ENCODE measurements around the gene INA. TPM values are rescaled to one million over a fixed set of nuclear protein-coding genes. Genes with fewer than 3 reads are reported as not detected.
"Not testable (repeated sequence)": the region's sequence is repeated elsewhere in the genome, so short reads cannot be mapped to it uniquely, and the experiment has no call there.

INA gene
- total and polyA plus RNA-seq, 9 donors, result 0.05 to 0.23 (median 0.05) TPM; not detected in 6

DNA sequence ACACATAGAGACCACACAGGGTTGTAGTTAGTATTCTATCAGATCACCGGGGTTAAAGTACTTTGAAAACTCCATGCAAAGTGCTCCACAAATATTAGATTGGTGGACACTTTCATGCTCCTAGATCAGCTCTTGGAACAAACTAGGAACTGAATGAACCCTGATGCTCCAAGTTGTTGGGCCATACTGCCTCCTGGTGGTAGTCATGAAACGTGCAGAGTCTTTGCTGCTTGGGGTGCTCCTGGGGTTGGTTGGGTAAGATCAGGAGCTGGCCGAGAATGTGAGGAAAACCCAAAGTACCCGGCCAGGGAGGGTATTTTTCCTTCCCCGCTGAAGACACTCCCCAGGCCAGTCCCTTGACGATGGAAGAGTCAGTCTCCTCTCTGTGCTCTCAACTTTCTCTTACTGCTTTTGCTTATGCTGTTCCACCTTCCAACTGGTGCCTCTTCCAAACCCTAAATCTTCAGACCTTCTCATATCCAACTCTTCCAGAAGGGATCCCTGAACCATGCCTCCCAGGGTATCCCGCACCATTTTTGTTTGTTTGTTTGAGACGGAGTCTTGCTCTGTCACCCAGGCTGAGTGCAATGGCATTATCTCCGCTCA lies 32.2 kb upstream of the INA start:
- no peak overlapping the region for H3K4me3 ChIP-seq
- peak; percentile 56 to 81 (median 58) for DNase-seq
- H3K4me1 ChIP-seq (ENCODE audit: insufficient read depth), result no peaks in the 10 kb centered on the region
- no peak overlapping the region for H3K27ac ChIP-seq
- H3K36me3 ChIP-seq, result no peaks in the 10 kb centered on the region
- H3K27me3 ChIP-seq, result no peaks in the 10 kb centered on the region
- TF ChIP-seq, protein P1, sequence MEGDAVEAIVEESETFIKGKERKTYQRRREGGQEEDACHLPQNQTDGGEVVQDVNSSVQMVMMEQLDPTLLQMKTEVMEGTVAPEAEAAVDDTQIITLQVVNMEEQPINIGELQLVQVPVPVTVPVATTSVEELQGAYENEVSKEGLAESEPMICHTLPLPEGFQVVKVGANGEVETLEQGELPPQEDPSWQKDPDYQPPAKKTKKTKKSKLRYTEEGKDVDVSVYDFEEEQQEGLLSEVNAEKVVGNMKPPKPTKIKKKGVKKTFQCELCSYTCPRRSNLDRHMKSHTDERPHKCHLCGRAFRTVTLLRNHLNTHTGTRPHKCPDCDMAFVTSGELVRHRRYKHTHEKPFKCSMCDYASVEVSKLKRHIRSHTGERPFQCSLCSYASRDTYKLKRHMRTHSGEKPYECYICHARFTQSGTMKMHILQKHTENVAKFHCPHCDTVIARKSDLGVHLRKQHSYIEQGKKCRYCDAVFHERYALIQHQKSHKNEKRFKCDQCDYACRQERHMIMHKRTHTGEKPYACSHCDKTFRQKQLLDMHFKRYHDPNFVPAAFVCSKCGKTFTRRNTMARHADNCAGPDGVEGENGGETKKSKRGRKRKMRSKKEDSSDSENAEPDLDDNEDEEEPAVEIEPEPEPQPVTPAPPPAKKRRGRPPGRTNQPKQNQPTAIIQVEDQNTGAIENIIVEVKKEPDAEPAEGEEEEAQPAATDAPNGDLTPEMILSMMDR (IDR thresholded peaks at IDR 0.05), result peak; percentile 29 to 80 (median 57)
- TF ChIP-seq POLR2A (IDR thresholded peaks at IDR 0.05) (no peak), EP300 (IDR thresholded peaks at IDR 0.05) (no peak)
- no peaks in the 10 kb centered on the region for H3K9me3 ChIP-seq
- 34 to 40% (median 37%) methylated on average over 9 of the region's 9 CpGs for WGBS, 3 donors
- intact Hi-C loops (cut with DNase I), result loop anchor here (2.0 to 10.0 kb wide), 5 partner anchors 170 to 410 kb away; partner anchors contain the start of genes CNNM2 (in 3 of the 4) and CYP17A1 (in 1 of the 4)

DNA sequence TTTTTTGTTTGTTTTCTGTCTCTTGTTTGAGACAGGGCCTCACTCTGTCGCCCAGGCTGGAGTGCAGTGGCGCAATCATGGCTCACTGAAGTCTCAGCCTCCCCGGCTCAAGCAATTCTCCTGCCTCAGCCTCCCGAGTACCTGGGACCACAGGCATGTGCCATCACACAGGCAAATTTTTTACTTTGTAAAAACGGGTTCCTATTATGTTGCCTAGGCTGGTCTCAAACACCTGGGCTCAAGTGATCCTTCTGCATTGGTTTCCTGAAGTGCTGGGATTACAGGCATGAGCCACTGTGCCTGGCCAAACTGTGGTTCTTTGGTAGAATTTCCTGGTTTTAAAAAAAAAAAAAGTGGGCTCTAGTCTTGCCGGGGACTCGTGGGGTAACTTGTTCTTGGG lies 31.4 kb upstream of the INA start, which contains the start of gene RPEL1:
Gene RPEL1 (plus strand): TSS at position 301 of the 400 bp plus-strand sequence. CDS start 110 bp downstream, outside the sequence.
- intact Hi-C loops (cut with DNase I), result loop anchor here (2.0 to 10.0 kb wide), 5 partner anchors 171 to 411 kb away; partner anchors contain the start of genes CNNM2 (in 3 of the 4) and CYP17A1 (in 1 of the 4)
- WGBS, 3 donors, result 91 to 93% (median 92%) methylated on average over 7 of the region's 7 CpGs
- DNase-seq, result not testable (repeated sequence)

DNA sequence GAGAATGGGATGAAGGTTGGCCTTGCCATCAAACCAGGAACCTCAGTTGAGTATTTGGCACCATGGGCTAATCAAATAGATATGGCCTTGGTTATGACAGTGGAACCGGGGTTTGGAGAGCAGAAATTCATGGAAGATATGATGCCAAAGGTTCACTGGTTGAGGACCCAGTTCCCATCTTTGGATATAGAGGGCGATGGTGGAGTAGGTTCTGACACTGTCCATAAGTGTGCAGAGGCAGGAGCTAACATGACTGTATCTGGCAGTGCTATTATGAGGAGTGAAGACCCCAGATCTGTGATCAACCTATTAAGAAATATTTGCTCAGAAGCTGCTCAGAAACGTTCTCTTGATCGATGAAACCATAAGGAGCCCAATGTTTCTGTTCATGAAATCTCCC lies 30.6 kb upstream of the INA start:
- Histone ChIP-seq H3K4me1 (ENCODE audit: insufficient read depth) (no peaks in the 10 kb centered on the region), H3K27ac (no peak overlapping the region), H3K4me3 (no peak overlapping the region), H3K9me3 (no peaks in the 10 kb centered on the region), H3K36me3 (no peaks in the 10 kb centered on the region), H3K27me3 (no peaks in the 10 kb centered on the region)
- TF ChIP-seq EP300 (IDR thresholded peaks at IDR 0.05) (no peak), POLR2A (IDR thresholded peaks at IDR 0.05) (no peak)
- TF ChIP-seq, protein P1 (IDR thresholded peaks at IDR 0.05), result no peak
- intact Hi-C loops (cut with DNase I), result loop anchor here in 3 of 4 donors (5.0 to 10.0 kb wide), 4 partner anchors 172 to 412 kb away; partner anchors contain the start of genes CNNM2 (in 3 of the 3) and CYP17A1 (in 1 of the 3)
- DNase-seq, result no peak
- WGBS, 3 donors, result 71 to 77% (median 73%) methylated on average over 4 of the region's 4 CpGs

More for the DNA sequence above, 31.4 kb upstream of the INA start, which contains the start of gene RPEL1:
- not testable (repeated sequence) for H3K27ac ChIP-seq; H3K4me1 ChIP-seq (ENCODE audit: insufficient read depth); H3K27me3 ChIP-seq; H3K9me3 ChIP-seq; H3K36me3 ChIP-seq; H3K4me3 ChIP-seq

DNA sequence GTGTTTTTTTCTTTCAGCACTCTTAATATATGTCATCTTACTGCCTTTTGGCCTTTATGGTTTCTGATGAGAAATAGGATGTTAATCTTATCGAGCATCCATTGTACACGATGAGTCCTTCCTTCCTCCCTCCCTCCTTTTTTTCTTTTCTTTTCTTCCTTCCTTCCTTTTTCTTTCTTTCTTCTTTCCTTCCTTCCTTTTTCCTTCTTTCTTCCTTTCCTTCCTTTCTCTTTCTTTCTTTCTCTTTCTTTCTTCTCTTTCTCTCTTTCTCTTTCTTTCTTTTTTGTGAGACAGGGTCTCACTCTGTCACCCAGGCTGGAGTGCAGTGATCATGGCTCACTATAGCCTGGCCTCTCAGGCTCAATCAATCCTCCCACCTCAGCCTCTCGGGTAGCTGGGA lies 22.8 kb upstream of the INA start:
- Histone ChIP-seq H3K4me3 (no peak overlapping the region), H3K36me3 (no peaks in the 10 kb centered on the region), H3K9me3 (no peaks in the 10 kb centered on the region), H3K27me3 (no peaks in the 10 kb centered on the region), H3K4me1 (ENCODE audit: insufficient read depth) (no peaks in the 10 kb centered on the region), H3K27ac (no peak overlapping the region)
- 72 to 79% (median 73%) methylated on average over 3 of the region's 3 CpGs for WGBS, 3 donors
- no peak for DNase-seq
- intact Hi-C loops (cut with DNase I), result no loop called here
- TF ChIP-seq, protein P1 (IDR thresholded peaks at IDR 0.05), result no peak
- TF ChIP-seq EP300 (IDR thresholded peaks at IDR 0.05) (no peak), POLR2A (IDR thresholded peaks at IDR 0.05) (no peak)

All from ovary (tissue), 9 donors.